ENCODE results near the gene LIPH.

The LIPH gene

DNA sequence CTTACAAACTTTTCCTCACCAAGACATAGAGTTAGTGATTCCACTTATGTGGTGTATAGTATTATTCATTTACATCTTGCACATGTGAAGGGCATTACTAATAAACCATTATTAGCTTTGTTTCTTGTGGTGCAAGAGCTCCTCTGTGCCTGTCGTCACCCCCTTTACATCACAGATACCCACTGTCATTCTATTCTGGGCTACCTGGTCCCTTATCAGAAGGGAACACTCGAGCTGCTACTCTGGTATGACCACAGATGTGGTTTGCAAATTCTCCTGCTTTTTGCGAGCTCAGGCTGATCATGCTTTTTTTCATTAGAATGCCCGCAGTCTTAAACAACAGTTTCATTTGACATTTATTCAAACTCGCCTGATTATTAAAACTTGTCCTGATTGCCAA lies 19.8 kb upstream of the LIPH start:
- no peaks in the 10 kb centered on the region for H3K4me1 ChIP-seq (ENCODE audit: control insufficient read depth, low read depth, low read length)
- no peaks in the 10 kb centered on the region for H3K79me1 ChIP-seq (ENCODE audit: low read length)
- H3K36me3 ChIP-seq (ENCODE audit: control insufficient read depth, insufficient read depth, low read length) = no peaks in the 10 kb centered on the region
- H3K18ac ChIP-seq (ENCODE audit: low read length) = no peak overlapping the region
- H3K4me3 ChIP-seq (ENCODE audit: low read length) = no peak overlapping the region
- H3K9ac ChIP-seq (ENCODE audit: low read length) = no peak overlapping the region
- H3K4ac ChIP-seq (ENCODE audit: low read depth, low read length) = no peak overlapping the region
- no CpG with 5 or more reads among the region's 5 CpGs for WGBS (ENCODE audit: extremely low coverage, insufficient coverage, low lambda C conversion rate)
- no peak overlapping the region for H2BK120ac ChIP-seq (ENCODE audit: low read depth, low read length)
- H2AK5ac ChIP-seq (ENCODE audit: low read length) = no peak overlapping the region
- no peaks in the 10 kb centered on the region for H3K79me2 ChIP-seq (ENCODE audit: control insufficient read depth, insufficient read depth, low read length)
- no peak overlapping the region for H4K5ac ChIP-seq (ENCODE audit: low read length)
- no peak overlapping the region for H3K4me2 ChIP-seq (ENCODE audit: low read length)
- no peak overlapping the region for H3K27ac ChIP-seq (ENCODE audit: low read depth, low read length)
- H4K8ac ChIP-seq (ENCODE audit: low read depth, low read length) = no peak overlapping the region
- no peak overlapping the region for H3K23ac ChIP-seq (ENCODE audit: low read length)
- no peak overlapping the region for H3K56ac ChIP-seq (ENCODE audit: low read length)
- H2BK5ac ChIP-seq (ENCODE audit: low read length) = no peak overlapping the region
- DNase-seq = no peak
- H2BK15ac ChIP-seq (replicated peaks; ENCODE audit: low read depth) = no peak overlapping the region
- no peaks in the 10 kb centered on the region for H3K27me3 ChIP-seq (ENCODE audit: insufficient read depth, low read length, poor library complexity)

DNA sequence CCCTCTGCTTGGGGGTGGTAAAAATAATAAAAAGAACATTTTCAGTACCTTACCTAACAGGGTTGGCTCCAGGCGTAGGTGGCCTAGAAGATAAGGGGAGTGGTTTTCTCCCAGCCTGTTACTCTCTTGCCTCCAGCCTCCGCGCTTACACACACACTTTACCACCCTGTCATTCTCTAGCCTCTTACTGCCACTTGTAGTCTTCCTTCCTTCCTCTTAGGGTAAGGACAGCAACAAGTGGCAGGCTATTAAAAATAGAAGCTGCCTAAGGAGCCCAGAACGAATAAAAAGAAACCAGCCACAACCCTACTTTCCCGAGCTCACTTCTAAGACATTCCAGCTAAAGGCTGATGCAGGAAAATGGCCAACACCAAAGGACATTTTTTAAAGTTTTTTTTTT lies 9.6 kb upstream of the LIPH start:
- Histone ChIP-seq H3K4ac (ENCODE audit: low read depth, low read length) (no peak overlapping the region), H2BK120ac (ENCODE audit: low read depth, low read length) (no peak overlapping the region), H3K79me1 (ENCODE audit: low read length) (no peaks in the 10 kb centered on the region), H3K18ac (ENCODE audit: low read length) (no peak overlapping the region), H3K9ac (ENCODE audit: low read length) (no peak overlapping the region), H2BK15ac (replicated peaks; ENCODE audit: low read depth) (no peak overlapping the region), H3K4me1 (ENCODE audit: control insufficient read depth, low read depth, low read length) (no peaks in the 10 kb centered on the region), H4K8ac (ENCODE audit: low read depth, low read length) (no peak overlapping the region), H2BK5ac (ENCODE audit: low read length) (no peak overlapping the region), H4K5ac (ENCODE audit: low read length) (peak overlapping the region; percentile 56), H3K36me3 (ENCODE audit: control insufficient read depth, insufficient read depth, low read length) (no peaks in the 10 kb centered on the region), H3K56ac (ENCODE audit: low read length) (peak overlapping the region; percentile 34), H3K27ac (ENCODE audit: low read depth, low read length) (no peak overlapping the region), H3K79me2 (ENCODE audit: control insufficient read depth, insufficient read depth, low read length) (no peaks in the 10 kb centered on the region), H2AK5ac (ENCODE audit: low read length) (no peak overlapping the region), H3K4me2 (ENCODE audit: low read length) (no peak overlapping the region), H3K27me3 (ENCODE audit: insufficient read depth, low read length, poor library complexity) (no peaks in the 10 kb centered on the region), H3K23ac (ENCODE audit: low read length) (no peak overlapping the region), H3K4me3 (ENCODE audit: low read length) (no peak overlapping the region)
- no CpG with 5 or more reads among the region's 5 CpGs for WGBS (ENCODE audit: extremely low coverage, insufficient coverage, low lambda C conversion rate)
- no peak for DNase-seq

DNA sequence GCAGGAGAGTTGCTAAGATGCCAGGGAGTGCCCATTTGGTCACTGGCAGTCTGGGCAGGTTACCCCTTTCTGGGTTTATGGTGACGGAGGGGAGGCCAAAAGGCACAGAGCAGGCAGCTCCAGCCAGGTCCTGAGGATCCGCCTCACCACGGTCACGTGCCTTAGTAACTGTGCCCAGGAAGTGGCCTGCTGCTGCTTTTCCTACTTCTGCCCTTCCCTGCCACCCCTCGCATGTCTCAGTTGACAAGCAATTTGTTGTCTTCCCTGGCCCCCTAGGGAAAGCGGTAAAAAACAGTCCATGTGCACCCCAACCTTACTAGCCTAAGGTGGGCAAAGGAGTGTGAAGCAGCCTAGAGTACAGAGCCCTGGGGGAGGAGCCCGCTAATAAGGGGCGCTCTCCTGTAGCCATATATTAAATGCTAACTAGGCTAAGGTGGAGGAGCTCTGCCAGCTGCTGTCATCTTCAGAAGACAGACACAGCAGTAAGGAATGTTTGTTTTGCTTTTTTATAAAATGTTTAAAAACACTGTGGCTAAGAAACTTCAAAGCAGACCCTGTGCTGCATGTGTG lies 9.1 kb upstream of the LIPH start:
- H3K56ac ChIP-seq (ENCODE audit: low read length) = peak overlapping the region; percentile 30

DNA sequence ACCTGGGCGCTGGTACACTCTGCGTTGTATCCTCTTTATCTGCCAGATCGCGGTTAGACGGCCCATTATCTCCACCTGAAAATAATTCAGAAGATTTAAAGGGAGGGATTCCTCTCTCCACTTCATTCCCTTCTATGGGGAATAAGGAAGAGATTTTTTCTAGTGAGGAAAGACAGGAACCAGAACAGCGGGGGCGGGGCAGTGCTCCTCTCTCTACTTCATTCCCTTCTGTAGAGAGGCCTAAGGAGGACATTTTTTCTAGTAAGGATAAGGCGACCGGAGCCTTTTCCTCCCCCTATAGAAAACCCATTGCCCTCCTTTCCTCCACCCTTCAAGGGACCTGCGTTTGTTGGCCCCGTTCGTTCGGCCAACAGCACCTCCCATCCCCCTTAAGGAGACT lies 8.3 kb upstream of the LIPH start:
- no peaks in the 10 kb centered on the region for H3K79me2 ChIP-seq (ENCODE audit: control insufficient read depth, insufficient read depth, low read length)
- no peak overlapping the region for H2BK5ac ChIP-seq (ENCODE audit: low read length)
- H3K56ac ChIP-seq (ENCODE audit: low read length) = no peak overlapping the region
- H3K79me1 ChIP-seq (ENCODE audit: low read length) = no peaks in the 10 kb centered on the region
- no peak overlapping the region for H3K18ac ChIP-seq (ENCODE audit: low read length)
- no peaks in the 10 kb centered on the region for H3K27me3 ChIP-seq (ENCODE audit: insufficient read depth, low read length, poor library complexity)
- no peaks in the 10 kb centered on the region for H3K36me3 ChIP-seq (ENCODE audit: control insufficient read depth, insufficient read depth, low read length)
- no peak overlapping the region for H4K5ac ChIP-seq (ENCODE audit: low read length)
- no peak overlapping the region for H3K9ac ChIP-seq (ENCODE audit: low read length)
- no peak overlapping the region for H3K4ac ChIP-seq (ENCODE audit: low read depth, low read length)
- no peak overlapping the region for H3K27ac ChIP-seq (ENCODE audit: low read depth, low read length)
- no peak overlapping the region for H3K4me2 ChIP-seq (ENCODE audit: low read length)
- no peak overlapping the region for H4K8ac ChIP-seq (ENCODE audit: low read depth, low read length)
- H3K23ac ChIP-seq (ENCODE audit: low read length) = no peak overlapping the region
- no peak overlapping the region for H2AK5ac ChIP-seq (ENCODE audit: low read length)
- no peak for DNase-seq
- H3K4me3 ChIP-seq (ENCODE audit: low read length) = no peak overlapping the region
- no CpG with 5 or more reads among the region's 13 CpGs for WGBS (ENCODE audit: extremely low coverage, insufficient coverage, low lambda C conversion rate)
- no peak overlapping the region for H2BK120ac ChIP-seq (ENCODE audit: low read depth, low read length)
- no peak overlapping the region for H2BK15ac ChIP-seq (replicated peaks; ENCODE audit: low read depth)
- no peaks in the 10 kb centered on the region for H3K4me1 ChIP-seq (ENCODE audit: control insufficient read depth, low read depth, low read length)

More for the DNA sequence above, 9.1 kb upstream of the LIPH start:
- Histone ChIP-seq H3K4me3 (ENCODE audit: low read length) (no peak overlapping the region), H3K4me1 (ENCODE audit: control insufficient read depth, low read depth, low read length) (no peaks in the 10 kb centered on the region), H3K27me3 (ENCODE audit: insufficient read depth, low read length, poor library complexity) (no peaks in the 10 kb centered on the region), H4K5ac (ENCODE audit: low read length) (peak overlapping the region; percentile 56), H3K23ac (ENCODE audit: low read length) (no peak overlapping the region), H3K27ac (ENCODE audit: low read depth, low read length) (no peak overlapping the region), H2BK15ac (replicated peaks; ENCODE audit: low read depth) (no peak overlapping the region), H4K8ac (ENCODE audit: low read depth, low read length) (no peak overlapping the region), H3K4me2 (ENCODE audit: low read length) (no peak overlapping the region), H2AK5ac (ENCODE audit: low read length) (no peak overlapping the region), H2BK120ac (ENCODE audit: low read depth, low read length) (no peak overlapping the region), H3K79me1 (ENCODE audit: low read length) (no peaks in the 10 kb centered on the region), H3K36me3 (ENCODE audit: control insufficient read depth, insufficient read depth, low read length) (no peaks in the 10 kb centered on the region), H3K79me2 (ENCODE audit: control insufficient read depth, insufficient read depth, low read length) (no peaks in the 10 kb centered on the region), H3K18ac (ENCODE audit: low read length) (no peak overlapping the region), H3K9ac (ENCODE audit: low read length) (no peak overlapping the region), H3K4ac (ENCODE audit: low read depth, low read length) (no peak overlapping the region), H2BK5ac (ENCODE audit: low read length) (no peak overlapping the region)
- DNase-seq = no peak
- no CpG with 5 or more reads among the region's 8 CpGs for WGBS (ENCODE audit: extremely low coverage, insufficient coverage, low lambda C conversion rate)

DNA sequence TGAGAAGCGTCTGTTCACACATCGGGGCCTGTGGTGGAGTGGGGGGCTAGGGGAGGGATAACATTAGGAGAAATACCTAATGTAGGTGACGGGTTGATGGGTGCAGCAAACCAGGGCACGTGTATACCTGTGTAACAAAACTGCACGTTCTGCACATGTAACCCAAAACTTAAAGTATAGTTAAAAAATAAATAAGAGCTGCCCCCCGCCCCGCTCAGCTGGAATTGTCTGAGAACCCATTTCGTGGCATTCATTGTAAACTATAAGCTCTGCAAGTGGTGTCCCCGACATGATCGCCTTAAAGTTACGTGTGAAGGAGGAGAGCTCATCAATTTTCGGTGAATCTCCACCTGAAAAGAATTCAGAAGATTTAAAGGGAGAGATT lies 7.3 kb upstream of the LIPH start:
- no peak for DNase-seq

DNA sequence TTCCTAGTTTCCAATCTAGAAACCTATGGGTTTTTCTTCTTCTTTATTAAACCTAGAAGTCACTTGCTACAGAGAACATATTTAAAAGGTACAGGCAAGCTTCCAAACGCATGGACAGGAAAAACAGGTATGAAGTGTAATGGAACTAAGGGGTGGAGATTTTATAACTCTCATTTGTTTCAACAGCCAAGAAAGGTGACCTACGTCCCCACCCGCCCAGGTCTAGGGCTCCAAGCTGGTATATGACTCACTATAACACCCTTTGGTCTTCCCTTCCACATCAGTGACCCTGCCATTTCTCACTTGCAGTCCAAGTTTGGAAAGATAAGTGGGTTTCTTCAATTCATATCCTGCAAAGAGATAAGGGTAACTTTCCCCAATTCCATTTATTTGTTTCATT lies 6.0 kb upstream of the LIPH start:
- Histone ChIP-seq H4K5ac (ENCODE audit: low read length) (no peak overlapping the region), H3K18ac (ENCODE audit: low read length) (no peak overlapping the region), H3K4me3 (ENCODE audit: low read length) (no peak overlapping the region), H3K23ac (ENCODE audit: low read length) (no peak overlapping the region), H4K8ac (ENCODE audit: low read depth, low read length) (no peak overlapping the region), H3K9ac (ENCODE audit: low read length) (no peak overlapping the region), H3K56ac (ENCODE audit: low read length) (no peak overlapping the region), H3K4me2 (ENCODE audit: low read length) (no peak overlapping the region), H2BK120ac (ENCODE audit: low read depth, low read length) (no peak overlapping the region), H3K79me2 (ENCODE audit: control insufficient read depth, insufficient read depth, low read length) (no peaks in the 10 kb centered on the region), H3K36me3 (ENCODE audit: control insufficient read depth, insufficient read depth, low read length) (no peaks in the 10 kb centered on the region), H2BK5ac (ENCODE audit: low read length) (no peak overlapping the region), H3K27ac (ENCODE audit: low read depth, low read length) (no peak overlapping the region), H2BK15ac (replicated peaks; ENCODE audit: low read depth) (no peak overlapping the region), H3K27me3 (ENCODE audit: insufficient read depth, low read length, poor library complexity) (no peaks in the 10 kb centered on the region), H3K4me1 (ENCODE audit: control insufficient read depth, low read depth, low read length) (no peaks in the 10 kb centered on the region), H3K79me1 (ENCODE audit: low read length) (no peaks in the 10 kb centered on the region), H3K4ac (ENCODE audit: low read depth, low read length) (no peak overlapping the region), H2AK5ac (ENCODE audit: low read length) (no peak overlapping the region)
- no CpG with 5 or more reads among the region's 3 CpGs for WGBS (ENCODE audit: extremely low coverage, insufficient coverage, low lambda C conversion rate)
- no peak for DNase-seq

More for the DNA sequence above, 7.3 kb upstream of the LIPH start:
- Histone ChIP-seq H4K8ac (ENCODE audit: low read depth, low read length) (no peak overlapping the region), H3K36me3 (ENCODE audit: control insufficient read depth, insufficient read depth, low read length) (no peaks in the 10 kb centered on the region), H2BK120ac (ENCODE audit: low read depth, low read length) (no peak overlapping the region), H3K18ac (ENCODE audit: low read length) (no peak overlapping the region), H2BK5ac (ENCODE audit: low read length) (no peak overlapping the region), H3K79me2 (ENCODE audit: control insufficient read depth, insufficient read depth, low read length) (no peaks in the 10 kb centered on the region), H3K27me3 (ENCODE audit: insufficient read depth, low read length, poor library complexity) (no peaks in the 10 kb centered on the region), H2AK5ac (ENCODE audit: low read length) (no peak overlapping the region), H3K9ac (ENCODE audit: low read length) (no peak overlapping the region), H3K27ac (ENCODE audit: low read depth, low read length) (no peak overlapping the region), H2BK15ac (replicated peaks; ENCODE audit: low read depth) (no peak overlapping the region), H3K4ac (ENCODE audit: low read depth, low read length) (no peak overlapping the region), H3K79me1 (ENCODE audit: low read length) (no peaks in the 10 kb centered on the region), H3K56ac (ENCODE audit: low read length) (no peak overlapping the region), H3K4me2 (ENCODE audit: low read length) (no peak overlapping the region), H3K4me1 (ENCODE audit: control insufficient read depth, low read depth, low read length) (no peaks in the 10 kb centered on the region), H3K4me3 (ENCODE audit: low read length) (no peak overlapping the region), H3K23ac (ENCODE audit: low read length) (no peak overlapping the region), H4K5ac (ENCODE audit: low read length) (no peak overlapping the region)
- no CpG with 5 or more reads among the region's 12 CpGs for WGBS (ENCODE audit: extremely low coverage, insufficient coverage, low lambda C conversion rate)

All from mesendoderm (in vitro differentiated cells).